ENCODE measurements around the gene INO80D.
A peak's percentile ranks its signal among the peaks of the same experiment; 100 is the strongest.

DNA sequence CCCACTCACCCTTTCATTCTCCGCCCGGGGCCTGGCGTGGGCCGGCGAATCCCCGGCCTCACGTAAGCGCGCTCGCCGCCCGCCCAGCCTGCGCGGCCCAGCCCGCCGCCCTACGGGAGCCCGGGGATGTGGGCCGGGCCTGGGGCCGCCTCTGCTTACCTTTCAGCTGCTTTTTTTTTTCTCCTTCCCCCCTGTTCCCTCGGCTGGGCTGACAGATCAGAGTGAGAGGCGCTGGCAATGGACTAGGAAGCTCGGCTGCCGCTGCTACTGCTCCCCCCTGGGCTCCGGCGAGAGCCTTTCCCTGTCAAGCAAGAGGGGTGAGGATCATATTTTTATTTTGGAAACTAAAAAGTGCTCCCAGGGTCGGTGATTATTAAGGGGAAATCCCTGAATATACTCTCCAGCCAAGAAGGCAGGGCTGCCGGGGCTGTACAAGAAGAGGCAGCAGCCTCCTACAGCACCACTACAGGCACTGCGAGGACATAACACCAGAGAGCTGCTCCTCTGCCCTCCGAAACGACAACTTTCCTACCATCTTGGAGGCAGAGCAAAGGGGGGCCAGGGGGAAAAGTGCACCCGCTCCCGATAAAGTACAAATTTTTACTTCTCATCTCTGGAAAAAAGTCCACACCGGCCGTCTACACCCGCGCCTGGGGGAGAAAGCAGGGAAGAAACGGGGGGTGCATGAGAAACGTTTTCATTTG is at the start of gene INO80D:
- TF ChIP-seq, protein P1, sequence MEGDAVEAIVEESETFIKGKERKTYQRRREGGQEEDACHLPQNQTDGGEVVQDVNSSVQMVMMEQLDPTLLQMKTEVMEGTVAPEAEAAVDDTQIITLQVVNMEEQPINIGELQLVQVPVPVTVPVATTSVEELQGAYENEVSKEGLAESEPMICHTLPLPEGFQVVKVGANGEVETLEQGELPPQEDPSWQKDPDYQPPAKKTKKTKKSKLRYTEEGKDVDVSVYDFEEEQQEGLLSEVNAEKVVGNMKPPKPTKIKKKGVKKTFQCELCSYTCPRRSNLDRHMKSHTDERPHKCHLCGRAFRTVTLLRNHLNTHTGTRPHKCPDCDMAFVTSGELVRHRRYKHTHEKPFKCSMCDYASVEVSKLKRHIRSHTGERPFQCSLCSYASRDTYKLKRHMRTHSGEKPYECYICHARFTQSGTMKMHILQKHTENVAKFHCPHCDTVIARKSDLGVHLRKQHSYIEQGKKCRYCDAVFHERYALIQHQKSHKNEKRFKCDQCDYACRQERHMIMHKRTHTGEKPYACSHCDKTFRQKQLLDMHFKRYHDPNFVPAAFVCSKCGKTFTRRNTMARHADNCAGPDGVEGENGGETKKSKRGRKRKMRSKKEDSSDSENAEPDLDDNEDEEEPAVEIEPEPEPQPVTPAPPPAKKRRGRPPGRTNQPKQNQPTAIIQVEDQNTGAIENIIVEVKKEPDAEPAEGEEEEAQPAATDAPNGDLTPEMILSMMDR (IDR thresholded peaks at IDR 0.05): peak in 5 of 6 experiments; percentile 42 to 75 (median 72)
- TF ChIP-seq POLR2A (IDR thresholded peaks at IDR 0.05): peak; percentile 77 to 84

All from Peyer's patch (tissue), 4 donors.